DMS114 treated with DMSO at 0.1 percent for 48 hours (cell line): Measurements from ENCODE around the gene GATC.
A peak's percentile ranks its signal among the peaks of the same experiment; 100 is the strongest.
"Not testable (repeated sequence)": the region's sequence is repeated elsewhere in the genome, so short reads cannot be mapped to it uniquely, and the experiment has no call there.

Source experiments
- DNase-seq: peaks from one replicate; lab custom pipeline; 2025; ENCODE audit not compliant: unreplicated experiment; lab: John Stamatoyannopoulos, UW

Gene GATC

GRCh38 chr12:120469450-120470149, 23.4 kb downstream of the GATC start, which contains the start of gene SRSF9:
Gene SRSF9, minus strand, starts transcription at chr12:120469748. Its CDS starts 139 bp downstream, at chr12:120469609.
- DNase-seq, result peak; percentile 91

- no peak for DNase-seq
These were observed 24.0 kb downstream of the GATC start for GRCh38 chr12:120470150-120470784.

GRCh38 chr12:120472521-120472920, 26.3 kb downstream of the GATC start:
- DNase-seq, result no peak

- no peak for DNase-seq
These were observed 27.8 kb downstream of the GATC start for GRCh38 chr12:120473807-120474615.

- no peak for DNase-seq
These were observed 28.3 kb downstream of the GATC start for GRCh38 chr12:120474616-120474960.

- DNase-seq, result no peak
These were observed 29.4 kb downstream of the GATC start for GRCh38 chr12:120475643-120476042.

GRCh38 chr12:120479458-120479857, 33.2 kb downstream of the GATC start:
- no peak for DNase-seq

- no peak for DNase-seq
These were observed 34.0 kb downstream of the GATC start for GRCh38 chr12:120480211-120480610.

- no peak for DNase-seq
These were observed 35.0 kb downstream of the GATC start for GRCh38 chr12:120481022-120481767.

- no peak for DNase-seq
These were observed 37.4 kb downstream of the GATC start for GRCh38 chr12:120483621-120484020.

- no peak for DNase-seq
These were observed 40.0 kb downstream of the GATC start for GRCh38 chr12:120485961-120486881.

- DNase-seq, result not testable (repeated sequence)
These were observed 41.3 kb downstream of the GATC start for GRCh38 chr12:120487552-120487951.

- no peak for DNase-seq
These were observed 41.9 kb downstream of the GATC start for GRCh38 chr12:120488057-120488640.

- no peak for DNase-seq
These were observed 42.8 kb downstream of the GATC start for GRCh38 chr12:120489018-120489417.

GRCh38 chr12:120490325-120490724, 44.1 kb downstream of the GATC start:
- no peak for DNase-seq

- no peak for DNase-seq
These were observed 44.7 kb downstream of the GATC start for GRCh38 chr12:120490833-120491512.

GRCh38 chr12:120495186-120495730, 49.0 kb downstream of the GATC start:
- DNase-seq, result no peak

GRCh38 chr12:120495731-120496412, 49.6 kb downstream of the GATC start, which contains the start of gene DYNLL1:
Gene DYNLL1, plus strand, starts transcription at chr12:120496113. Its CDS starts 309 bp downstream, at chr12:120496422.
- DNase-seq, result peak; percentile 88
